ENCODE results near the gene NEO1. TPM values are rescaled to one million over a fixed set of nuclear protein-coding genes. Genes with fewer than 3 reads are reported as not detected.

The NEO1 gene
- total RNA-seq, 1 donor from 2014 or later, result 75.6 TPM

DNA sequence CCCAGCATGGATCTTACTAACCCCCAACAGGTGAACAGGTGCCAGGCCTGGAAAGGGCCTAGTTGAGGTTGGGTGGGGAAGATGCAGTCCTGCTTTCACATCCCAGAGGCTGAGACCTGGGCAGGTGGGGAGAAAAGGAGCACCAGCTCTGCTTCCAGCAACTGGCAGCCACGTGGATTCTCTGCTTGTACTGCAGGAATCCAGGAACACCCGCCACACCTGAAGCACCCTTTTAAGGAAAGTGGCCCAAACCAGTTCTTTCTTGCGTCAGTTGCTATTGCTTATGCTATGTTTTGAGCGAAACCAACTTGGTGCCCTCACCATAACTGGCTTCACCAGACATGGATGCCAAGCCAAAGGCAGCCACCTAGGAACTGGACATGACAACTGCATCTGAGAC lies 28.1 kb upstream of the NEO1 start:
- Mint-ChIP-seq H3K27me3 (ENCODE audit: low read depth) (no peaks in the 10 kb centered on the region), H3K4me1 (peaks cover 52% of the 10 kb centered on the region), H3K4me3 (no peak overlapping the region), H3K27ac (ENCODE audit: unreplicated experiment) (no peak overlapping the region), H3K36me3 (ENCODE audit: low read depth) (no peaks in the 10 kb centered on the region), H3K9me3 (no peaks in the 10 kb centered on the region)
- TF ChIP-seq, protein P1, sequence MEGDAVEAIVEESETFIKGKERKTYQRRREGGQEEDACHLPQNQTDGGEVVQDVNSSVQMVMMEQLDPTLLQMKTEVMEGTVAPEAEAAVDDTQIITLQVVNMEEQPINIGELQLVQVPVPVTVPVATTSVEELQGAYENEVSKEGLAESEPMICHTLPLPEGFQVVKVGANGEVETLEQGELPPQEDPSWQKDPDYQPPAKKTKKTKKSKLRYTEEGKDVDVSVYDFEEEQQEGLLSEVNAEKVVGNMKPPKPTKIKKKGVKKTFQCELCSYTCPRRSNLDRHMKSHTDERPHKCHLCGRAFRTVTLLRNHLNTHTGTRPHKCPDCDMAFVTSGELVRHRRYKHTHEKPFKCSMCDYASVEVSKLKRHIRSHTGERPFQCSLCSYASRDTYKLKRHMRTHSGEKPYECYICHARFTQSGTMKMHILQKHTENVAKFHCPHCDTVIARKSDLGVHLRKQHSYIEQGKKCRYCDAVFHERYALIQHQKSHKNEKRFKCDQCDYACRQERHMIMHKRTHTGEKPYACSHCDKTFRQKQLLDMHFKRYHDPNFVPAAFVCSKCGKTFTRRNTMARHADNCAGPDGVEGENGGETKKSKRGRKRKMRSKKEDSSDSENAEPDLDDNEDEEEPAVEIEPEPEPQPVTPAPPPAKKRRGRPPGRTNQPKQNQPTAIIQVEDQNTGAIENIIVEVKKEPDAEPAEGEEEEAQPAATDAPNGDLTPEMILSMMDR (conservative IDR thresholded peaks at IDR 0.05), result no peak
- no peak for DNase-seq (ENCODE audit: low read depth, low spot score)

DNA sequence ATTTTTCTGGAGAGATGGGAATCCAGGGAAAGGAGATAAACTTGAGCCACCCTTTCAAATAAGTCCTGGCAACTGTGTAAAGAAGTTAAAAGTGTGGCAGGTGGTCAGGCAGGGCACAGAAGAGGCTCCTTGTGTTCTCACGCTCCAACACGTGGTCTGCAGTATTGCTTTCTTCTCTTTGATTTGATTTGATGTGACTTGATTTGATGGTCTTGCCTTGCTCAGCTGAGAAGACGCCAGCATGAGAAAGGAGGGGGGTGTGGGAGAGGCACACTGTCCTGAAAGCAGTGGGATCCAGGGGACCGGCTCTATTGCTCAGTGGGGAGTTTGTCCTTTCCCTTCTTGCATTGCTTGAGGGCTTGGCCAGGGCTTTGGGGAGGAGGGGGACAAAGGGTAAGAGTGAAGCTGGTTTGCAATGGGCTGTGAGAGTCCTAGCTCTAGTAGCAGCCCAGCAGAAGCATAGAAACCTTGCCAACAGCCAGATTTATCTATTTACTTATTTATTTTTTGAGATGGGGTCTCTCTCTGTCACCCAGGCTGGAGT lies 25.7 kb upstream of the NEO1 start:
- Mint-ChIP-seq H3K9me3 (no peaks in the 10 kb centered on the region), H3K36me3 (ENCODE audit: low read depth) (no peaks in the 10 kb centered on the region), H3K4me1 (peaks cover 33% of the 10 kb centered on the region), H3K27ac (ENCODE audit: unreplicated experiment) (no peak overlapping the region), H3K4me3 (no peak overlapping the region), H3K27me3 (ENCODE audit: low read depth) (no peaks in the 10 kb centered on the region)
- TF ChIP-seq, protein P1 (conservative IDR thresholded peaks at IDR 0.05), result no peak
- DNase-seq (ENCODE audit: low read depth, low spot score), result no peak

DNA sequence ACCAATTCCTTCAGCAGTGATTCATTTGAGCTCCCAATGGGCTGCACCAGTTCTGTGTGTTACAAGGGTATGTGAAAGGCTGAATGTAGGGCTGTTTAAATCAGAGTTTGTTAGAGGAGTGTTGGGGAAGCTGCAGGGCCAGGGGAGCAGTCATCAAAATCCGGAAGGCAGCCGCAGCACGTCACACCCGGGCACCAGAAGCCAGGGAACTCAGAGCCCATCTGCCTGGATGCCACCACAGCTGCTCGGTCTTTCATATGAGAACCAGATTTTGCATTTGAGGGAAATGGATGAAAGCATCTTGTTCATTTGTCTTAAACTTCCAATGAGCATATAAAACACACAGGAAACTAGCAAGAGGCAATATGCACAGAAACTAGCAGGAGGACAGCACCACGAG lies 24.2 kb upstream of the NEO1 start:
- Mint-ChIP-seq H3K27ac (ENCODE audit: unreplicated experiment) (peak overlapping the region; percentile 2), H3K4me1 (peaks cover 18% of the 10 kb centered on the region), H3K9me3 (no peaks in the 10 kb centered on the region), H3K27me3 (ENCODE audit: low read depth) (no peaks in the 10 kb centered on the region), H3K36me3 (ENCODE audit: low read depth) (no peaks in the 10 kb centered on the region), H3K4me3 (no peak overlapping the region)
- DNase-seq (ENCODE audit: low read depth, low spot score), result no peak
- TF ChIP-seq, protein P1 (conservative IDR thresholded peaks at IDR 0.05), result no peak

DNA sequence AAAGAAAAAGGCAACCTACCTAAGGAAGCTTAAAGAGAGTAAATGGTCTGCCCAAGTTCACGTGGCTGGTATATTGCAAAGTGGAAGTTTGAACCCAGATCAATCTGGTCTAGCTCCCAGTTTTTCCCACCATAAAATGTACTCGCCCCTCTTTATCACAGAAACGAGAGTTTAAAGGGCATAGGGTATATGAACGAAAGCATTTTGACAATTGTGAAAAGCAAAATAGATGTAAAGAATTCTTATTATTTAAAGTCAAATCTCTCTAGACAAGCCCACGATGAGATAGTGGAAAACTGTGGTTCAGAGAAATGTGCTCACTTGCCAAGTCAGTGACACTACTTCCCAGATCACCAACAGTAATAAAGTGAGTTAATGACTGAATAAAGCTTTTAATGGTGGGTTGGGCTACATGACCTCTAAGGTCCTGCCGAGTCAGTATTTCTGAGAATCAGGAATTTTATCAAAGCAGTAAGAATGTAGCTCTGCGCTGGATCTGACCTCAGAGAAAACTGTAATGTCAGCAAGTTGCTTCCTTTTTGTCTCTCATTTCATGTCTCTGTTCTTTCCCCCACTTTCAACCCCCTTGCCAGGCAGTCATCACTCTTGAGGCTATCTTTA lies 23.3 kb upstream of the NEO1 start:
- Mint-ChIP-seq H3K27ac (ENCODE audit: unreplicated experiment) (no peak overlapping the region), H3K4me3 (no peak overlapping the region), H3K27me3 (ENCODE audit: low read depth) (no peaks in the 10 kb centered on the region), H3K36me3 (ENCODE audit: low read depth) (no peaks in the 10 kb centered on the region), H3K4me1 (peaks cover 18% of the 10 kb centered on the region), H3K9me3 (no peaks in the 10 kb centered on the region)
- DNase-seq (ENCODE audit: low read depth, low spot score), result no peak
- TF ChIP-seq, protein P1 (conservative IDR thresholded peaks at IDR 0.05), result no peak

DNA sequence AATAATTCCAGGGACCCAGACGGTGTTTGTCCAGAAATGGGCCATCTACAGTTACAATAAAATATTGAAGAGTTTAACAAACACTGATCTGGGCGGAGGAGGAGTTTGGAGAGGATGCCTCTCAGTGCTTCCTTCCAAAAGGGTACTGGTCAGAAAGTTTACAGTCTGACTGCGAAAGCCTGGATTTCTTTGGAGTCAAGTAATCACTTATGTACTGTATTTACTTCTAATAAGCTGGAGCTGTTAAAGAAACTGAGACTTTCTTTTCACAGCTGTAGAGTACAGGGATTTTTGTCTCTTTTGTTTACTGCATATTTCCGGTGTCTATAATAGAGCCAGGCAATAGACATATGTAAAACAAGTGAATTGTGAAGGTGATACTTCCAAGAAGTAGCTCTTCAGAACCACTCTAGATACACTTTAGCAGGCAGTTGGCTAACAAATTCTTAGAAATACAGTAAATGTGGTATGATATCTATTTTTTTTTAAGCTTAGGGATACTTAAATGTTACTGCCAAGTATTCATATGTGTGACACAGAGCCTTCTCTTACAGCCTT lies 22.1 kb upstream of the NEO1 start:
- no peak overlapping the region for H3K27ac Mint-ChIP-seq (ENCODE audit: unreplicated experiment)
- H3K4me1 Mint-ChIP-seq, result peaks cover 18% of the 10 kb centered on the region
- H3K9me3 Mint-ChIP-seq, result no peaks in the 10 kb centered on the region
- DNase-seq (ENCODE audit: low read depth, low spot score), result no peak
- H3K36me3 Mint-ChIP-seq (ENCODE audit: low read depth), result no peaks in the 10 kb centered on the region
- no peak overlapping the region for H3K4me3 Mint-ChIP-seq
- H3K27me3 Mint-ChIP-seq (ENCODE audit: low read depth), result no peaks in the 10 kb centered on the region
- TF ChIP-seq, protein P1 (conservative IDR thresholded peaks at IDR 0.05), result no peak

All from neural crest cell (in vitro differentiated cells).